ENCODE results near the gene ZNF22. TPM values are rescaled to one million over a fixed set of nuclear protein-coding genes. Genes with fewer than 3 reads are reported as not detected.

Gene ZNF22
- total RNA-seq, 1 experiment from 2014 or later, result 29.9 TPM

DNA sequence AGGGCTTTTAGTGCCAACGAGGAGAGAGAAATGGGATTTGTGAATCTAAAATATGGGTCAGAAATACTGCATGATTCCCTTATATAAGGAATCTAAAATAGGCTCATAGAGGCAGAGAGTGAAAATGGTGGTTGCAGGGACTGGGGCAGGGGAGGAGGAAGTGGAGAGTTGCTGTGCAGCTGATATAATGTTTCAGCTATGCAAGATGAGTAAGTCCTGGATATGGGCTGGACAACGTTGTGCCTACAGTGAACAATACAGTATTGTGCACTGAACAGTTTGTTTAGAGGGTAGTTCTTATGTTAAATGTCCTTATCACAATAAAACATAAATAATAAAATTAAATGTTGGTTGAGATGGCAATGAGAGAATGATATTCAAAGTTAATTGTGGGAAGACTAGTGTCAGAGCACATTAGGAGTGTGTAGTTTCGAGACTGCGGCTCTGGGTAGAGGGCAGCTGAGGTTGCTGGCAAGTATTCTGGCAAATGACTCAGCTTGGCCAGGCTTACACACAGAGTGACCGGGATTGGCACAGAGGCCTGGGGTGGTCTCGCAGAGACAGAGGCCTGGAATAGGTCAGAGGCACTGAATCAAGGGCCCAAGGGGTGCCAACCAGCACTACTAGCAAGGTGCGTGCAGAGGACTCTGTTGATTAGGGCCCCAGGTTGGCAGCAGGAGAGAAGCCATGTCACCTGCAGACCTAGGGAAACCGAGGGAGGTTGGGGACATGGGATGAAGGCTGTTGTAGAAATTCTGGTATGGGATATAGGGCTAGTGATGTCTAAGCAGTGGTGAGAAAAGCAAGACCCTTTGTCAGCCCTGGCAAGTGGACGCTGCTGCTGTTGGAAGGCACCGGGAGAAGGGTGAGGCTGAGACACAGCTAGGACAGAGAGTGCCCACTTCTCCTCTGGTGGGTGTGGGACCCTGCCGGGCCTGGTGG lies 19.3 kb upstream of the ZNF22 start:
- DNase-seq, result peak; percentile 65 to 91
- no peaks in the 10 kb centered on the region for H3K27me3 ChIP-seq (ENCODE audit: insufficient read depth, low read depth)
- peak overlapping the region; percentile 81 for H3K4me2 ChIP-seq
- H3K4me1 ChIP-seq (replicated peaks; ENCODE audit: insufficient read depth), result peaks cover 67% of the 10 kb centered on the region
- H3K36me3 ChIP-seq (ENCODE audit: low read depth), result no peaks in the 10 kb centered on the region
- ChIA-PET CTCF (interaction anchor here (1.4 kb wide), 1 partner anchor 20 kb away, joined by 6 read pairs; no protein-coding TSS in a partner anchor), POLR2A (ENCODE audit: unreplicated experiment) (interaction anchor here (0.6 to 1.0 kb wide), 2 partner anchors 13 to 20 kb away, joined by 5 to 10 read pairs; no protein-coding TSS in a partner anchor)
- H3K27ac ChIP-seq, result peak overlapping the region; percentile 92
- H2AFZ ChIP-seq, result peak overlapping the region; percentile 74
- TSS peak; percentile 35 for BruUV-seq (replicated peaks)
- H3F3A ChIP-seq (ENCODE audit: insufficient read depth, low read depth), result peaks cover 24% of the 10 kb centered on the region; the same call in 1 of the 2 replicates
- peaks cover 21% of the 10 kb centered on the region for H3K79me2 ChIP-seq (ENCODE audit: low read depth)
- H4K20me1 ChIP-seq (ENCODE audit: insufficient read depth), result peaks cover 4% of the 10 kb centered on the region; the same call in 1 of the 2 replicates
- H3K4me3 ChIP-seq, result peak overlapping the region; percentile 30; the same call in 1 of the 2 replicates
- H3K9me2 ChIP-seq (ENCODE audit: insufficient read depth), result no peaks in the 10 kb centered on the region
- no peak for TF ChIP-seq EZH2 (IDR thresholded peaks at IDR 0.05; ENCODE audit: low read depth)
- TF ChIP-seq, protein P1, sequence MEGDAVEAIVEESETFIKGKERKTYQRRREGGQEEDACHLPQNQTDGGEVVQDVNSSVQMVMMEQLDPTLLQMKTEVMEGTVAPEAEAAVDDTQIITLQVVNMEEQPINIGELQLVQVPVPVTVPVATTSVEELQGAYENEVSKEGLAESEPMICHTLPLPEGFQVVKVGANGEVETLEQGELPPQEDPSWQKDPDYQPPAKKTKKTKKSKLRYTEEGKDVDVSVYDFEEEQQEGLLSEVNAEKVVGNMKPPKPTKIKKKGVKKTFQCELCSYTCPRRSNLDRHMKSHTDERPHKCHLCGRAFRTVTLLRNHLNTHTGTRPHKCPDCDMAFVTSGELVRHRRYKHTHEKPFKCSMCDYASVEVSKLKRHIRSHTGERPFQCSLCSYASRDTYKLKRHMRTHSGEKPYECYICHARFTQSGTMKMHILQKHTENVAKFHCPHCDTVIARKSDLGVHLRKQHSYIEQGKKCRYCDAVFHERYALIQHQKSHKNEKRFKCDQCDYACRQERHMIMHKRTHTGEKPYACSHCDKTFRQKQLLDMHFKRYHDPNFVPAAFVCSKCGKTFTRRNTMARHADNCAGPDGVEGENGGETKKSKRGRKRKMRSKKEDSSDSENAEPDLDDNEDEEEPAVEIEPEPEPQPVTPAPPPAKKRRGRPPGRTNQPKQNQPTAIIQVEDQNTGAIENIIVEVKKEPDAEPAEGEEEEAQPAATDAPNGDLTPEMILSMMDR (conservative IDR thresholded peaks at IDR 0.05), result no peak
- intact Hi-C loops (cut with micrococcal nuclease; ENCODE audit: unreplicated experiment), result loop anchor here (1.0 kb wide), 1 partner anchor 15 kb away; no protein-coding TSS in a partner anchor
- H3K9me3 ChIP-seq (ENCODE audit: insufficient read depth, low read depth), result no peaks in the 10 kb centered on the region

DNA sequence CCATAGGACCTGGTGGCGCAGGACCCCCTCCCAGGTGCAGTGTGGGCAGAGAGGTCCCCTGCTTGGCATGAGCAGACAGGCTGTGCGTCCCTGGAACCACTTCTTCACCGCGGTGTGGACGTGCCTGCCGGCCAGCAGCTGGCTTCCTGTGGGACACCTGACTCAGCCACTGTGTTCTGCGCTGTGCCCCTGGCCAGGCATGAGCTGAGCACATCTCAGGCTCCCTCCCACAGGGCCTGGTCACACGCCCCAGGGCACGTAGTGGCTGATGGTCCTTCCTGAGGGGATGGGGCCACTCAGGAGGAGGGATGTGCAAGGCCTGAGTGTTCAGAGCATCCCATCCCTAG lies 18.6 kb upstream of the ZNF22 start:
- H3K4me1 ChIP-seq (replicated peaks; ENCODE audit: insufficient read depth), result peaks cover 60% of the 10 kb centered on the region
- no TSS peak for BruUV-seq (replicated peaks)
- peak overlapping the region; percentile 74; the same call in 1 of the 2 replicates for H2AFZ ChIP-seq
- POLR2A ChIA-PET (ENCODE audit: unreplicated experiment), result no interaction called here
- TF ChIP-seq, protein P1 (conservative IDR thresholded peaks at IDR 0.05), result no peak
- no peak for TF ChIP-seq EZH2 (IDR thresholded peaks at IDR 0.05; ENCODE audit: low read depth)
- CTCF ChIA-PET, result no interaction called here
- H3K9me2 ChIP-seq (ENCODE audit: insufficient read depth), result no peaks in the 10 kb centered on the region
- peak overlapping the region; percentile 81 for H3K4me2 ChIP-seq
- H3K36me3 ChIP-seq (ENCODE audit: low read depth), result no peaks in the 10 kb centered on the region
- no peaks in the 10 kb centered on the region for H3K9me3 ChIP-seq (ENCODE audit: insufficient read depth, low read depth)
- no peaks in the 10 kb centered on the region for H3K27me3 ChIP-seq (ENCODE audit: insufficient read depth, low read depth)
- H3K79me2 ChIP-seq (ENCODE audit: low read depth), result peaks cover 14% of the 10 kb centered on the region
- no peaks in the 10 kb centered on the region for H4K20me1 ChIP-seq (ENCODE audit: insufficient read depth)
- peak overlapping the region; percentile 92 for H3K27ac ChIP-seq
- peaks cover 24% of the 10 kb centered on the region; the same call in 1 of the 2 replicates for H3F3A ChIP-seq (ENCODE audit: insufficient read depth, low read depth)
- no peak overlapping the region for H3K4me3 ChIP-seq
- peak in 1 of 2 experiments; percentile 63 for DNase-seq
- intact Hi-C loops (cut with micrococcal nuclease; ENCODE audit: unreplicated experiment), result loop anchor here (1.0 kb wide), 1 partner anchor 14 kb away; no protein-coding TSS in a partner anchor

DNA sequence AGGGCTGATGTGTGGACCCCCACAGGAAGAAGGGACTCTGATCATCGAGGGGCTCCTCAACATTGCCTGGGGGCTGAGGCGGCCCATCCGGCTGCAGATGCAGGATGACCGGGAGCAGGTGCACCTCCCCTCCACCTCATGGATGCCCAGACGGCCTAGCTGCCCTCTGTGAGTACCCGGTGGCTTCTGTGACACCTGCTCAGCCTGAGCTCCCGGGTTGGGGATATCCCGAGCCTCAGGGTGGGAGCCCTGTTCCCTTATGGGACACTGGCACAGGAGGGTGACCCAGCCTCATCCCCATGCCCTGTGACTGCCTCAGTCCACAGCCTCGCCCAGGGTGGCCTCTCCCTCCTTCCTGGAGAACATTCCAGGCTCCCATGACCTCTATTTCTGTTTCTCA lies 18.2 kb upstream of the ZNF22 start:
- Histone ChIP-seq H3K36me3 (ENCODE audit: low read depth) (no peaks in the 10 kb centered on the region), H3K27me3 (ENCODE audit: insufficient read depth, low read depth) (no peaks in the 10 kb centered on the region), H3K4me2 (peak overlapping the region; percentile 81), H3K27ac (peak overlapping the region; percentile 92), H3F3A (ENCODE audit: insufficient read depth, low read depth) (peaks cover 24% of the 10 kb centered on the region; the same call in 1 of the 2 replicates), H4K20me1 (ENCODE audit: insufficient read depth) (no peaks in the 10 kb centered on the region), H3K4me1 (replicated peaks; ENCODE audit: insufficient read depth) (peaks cover 56% of the 10 kb centered on the region), H2AFZ (no peak overlapping the region), H3K4me3 (no peak overlapping the region), H3K9me2 (ENCODE audit: insufficient read depth) (no peaks in the 10 kb centered on the region), H3K79me2 (ENCODE audit: low read depth) (peaks cover 10% of the 10 kb centered on the region), H3K9me3 (ENCODE audit: insufficient read depth, low read depth) (no peaks in the 10 kb centered on the region)
- intact Hi-C loops (cut with micrococcal nuclease; ENCODE audit: unreplicated experiment), result loop anchor here (1.0 kb wide), 1 partner anchor 14 kb away; no protein-coding TSS in a partner anchor
- ChIA-PET POLR2A (ENCODE audit: unreplicated experiment) (no interaction called here), CTCF (no interaction called here)
- TF ChIP-seq, protein P1 (conservative IDR thresholded peaks at IDR 0.05), result no peak
- TF ChIP-seq EZH2 (IDR thresholded peaks at IDR 0.05; ENCODE audit: low read depth), result no peak
- no peak for DNase-seq
- BruUV-seq (replicated peaks), result no TSS peak

Measured in PC-9 (cell line).